HL-60/S4 treated with phorbol 12-myristate 13-acetate at 8.2 ng/mL for 4 days and 3 days (cell line): ENCODE data around the gene OPCML.

Experiments used
- in situ Hi-C: fragments of 300-500 bp; cut with MboI; formaldehyde crosslinking; loops from 2 replicates; pipeline ENCODE4 v1.15.0; 2022; ENCODE audit warnings: low sequenced_read_pairs

Gene OPCML

GRCh38 chr11:133531971-133532651 is at the start of gene OPCML:
Gene OPCML (minus strand): TSS chr11:133532501.
- in situ Hi-C loops: no loop called here

- in situ Hi-C loops: no loop called here
Measured at GRCh38 chr11:133581091-133581490, 48.8 kb upstream of the OPCML start.

- in situ Hi-C loops: no loop called here
Measured at GRCh38 chr11:133579165-133580031, 47.1 kb upstream of the OPCML start.

- in situ Hi-C loops: no loop called here
Measured at GRCh38 chr11:133577403-133577802, 45.1 kb upstream of the OPCML start.

- in situ Hi-C loops: no loop called here
Measured at GRCh38 chr11:133576351-133576750, 44.0 kb upstream of the OPCML start.

GRCh38 chr11:133573081-133573480 is 40.8 kb upstream of the OPCML start:
- in situ Hi-C loops: no loop called here

GRCh38 chr11:133570376-133570775 is 38.1 kb upstream of the OPCML start:
- in situ Hi-C loops: no loop called here

- in situ Hi-C loops: no loop called here
Measured at GRCh38 chr11:133563505-133564025, 31.3 kb upstream of the OPCML start.

GRCh38 chr11:133560472-133560855 is 28.2 kb upstream of the OPCML start:
- in situ Hi-C loops: no loop called here

- in situ Hi-C loops: no loop called here
Measured at GRCh38 chr11:133559833-133560471, 27.7 kb upstream of the OPCML start.

GRCh38 chr11:133559382-133559781 is 27.1 kb upstream of the OPCML start:
- in situ Hi-C loops: no loop called here

GRCh38 chr11:133555034-133555433 is 22.7 kb upstream of the OPCML start:
- in situ Hi-C loops: no loop called here

- in situ Hi-C loops: no loop called here
Measured at GRCh38 chr11:133553885-133554740, 21.8 kb upstream of the OPCML start.

GRCh38 chr11:133552938-133553337 is 20.6 kb upstream of the OPCML start:
- in situ Hi-C loops: no loop called here

- in situ Hi-C loops: no loop called here
Measured at GRCh38 chr11:133551064-133551463, 18.8 kb upstream of the OPCML start.

- in situ Hi-C loops: no loop called here
Measured at GRCh38 chr11:133549826-133550225, 17.5 kb upstream of the OPCML start.

- in situ Hi-C loops: no loop called here
Measured at GRCh38 chr11:133548641-133549040, 16.3 kb upstream of the OPCML start.

- in situ Hi-C loops: no loop called here
Measured at GRCh38 chr11:133547808-133548494, 15.7 kb upstream of the OPCML start.

- in situ Hi-C loops: no loop called here
Measured at GRCh38 chr11:133545199-133545803, 13.0 kb upstream of the OPCML start.

- in situ Hi-C loops: no loop called here
Measured at GRCh38 chr11:133541720-133542095, 9.4 kb upstream of the OPCML start.
